Transverse colon (tissue), 4 donors: ENCODE results near the gene SMIM22. TPM values are rescaled to one million over a fixed set of nuclear protein-coding genes. Genes with fewer than 3 reads are reported as not detected.
A peak's percentile ranks its signal among the peaks of the same experiment; 100 is the strongest.

Experiments
- DNase-seq: peaks from one replicate; pipeline ENCODE4 v3.0.0-alpha.2; 2019
- H3K27ac ChIP-seq, 4 donors: fragments of 200-600 bp; sonication (generic); 2 replicates each; pipeline ENCODE4 v1.5.1; 2016 to 2018; ENCODE audit warnings: inconsistent platforms in 4 of 4
- H3K27me3 ChIP-seq: fragments of 200-600 bp; sonication (generic); 2 replicates; pipeline ENCODE4 v1.5.1; 2017; ENCODE audit warnings: inconsistent platforms
- H3K36me3 ChIP-seq, 4 donors: fragments of 200-600 bp; sonication (generic); 2 replicates each; pipeline ENCODE4 v1.5.1; 2017 to 2019; ENCODE audit warnings: inconsistent platforms in 4 of 4
- H3K4me1 ChIP-seq, 4 donors: fragments of 200-600 bp; sonication (generic); 2 replicates each; pipeline ENCODE4 v1.5.1; 2017 to 2020; ENCODE audit warnings: inconsistent platforms in 4 of 4
- H3K4me3 ChIP-seq, 4 donors: fragments of 200-600 bp; sonication (generic); 1 replicate in 1 of 4; 2 replicates in 3 of 4; pipeline versions ENCODE4 v1.5.1 to v1.6.1; 2017 to 2019; ENCODE audit warnings: inconsistent platforms in 4 of 4
- H3K9me3 ChIP-seq, 2 donors: fragments of 200-600 bp; sonication (generic); 2 replicates each; pipeline ENCODE4 v1.5.1; 2017 to 2019; ENCODE audit warnings: inconsistent platforms in 2 of 2
- EP300 ChIP-seq: sonication (generic); formaldehyde crosslinking; IDR thresholded peaks from one replicate; pipeline ENCODE4 v1.6.1; 2017; ENCODE audit warnings: antibody characterized with exemption, low read depth
- POLR2A ChIP-seq: fragments of 450-650 bp; IDR thresholded peaks from one replicate; pipeline ENCODE4 v1.6.1; 2016; ENCODE audit warnings: antibody characterized with exemption, mild to moderate bottlenecking, moderate library complexity
- POLR2AphosphoS5 ChIP-seq, 3 donors: sonication (generic); formaldehyde crosslinking; IDR thresholded peaks; one replicate each; pipeline ENCODE4 v1.6.1; 2016; ENCODE audit warnings: antibody characterized with exemption in 3 of 3
- WGBS, 2 donors: methylation state at CpG; one replicate each; pipeline ENCODE4 v1.1.5; 2018; ENCODE audit warnings: low coverage in 1 of 2; 5-methylcytosine and 5-hydroxymethylcytosine counted together
- in situ Hi-C, 4 donors: fragments of 200-750 bp; cut with MboI; loops; one replicate each; pipeline versions ENCODE4 v1.15.0 to v1.15.1; 2017; ENCODE audit warnings: low sequenced_read_pairs in 3 of 4, low pct_ligation_motif_present in 1 of 4, low pct_unique_long_range_greater_than_20kb in 1 of 4
- intact Hi-C: fragments of 100-400 bp; cut with DNase I; formaldehyde crosslinking; loops from one replicate; pipeline ENCODE4 v1.15.1; 2023; ENCODE audit warnings: low total_unique reads
- total RNA-seq, 4 donors: library from RNA; depleted of rRNA; stranded (reverse); fragments of >200 nt; gene quantifications; one replicate each; pipeline ENCODE4 v1.1.0, GENCODE V29; 2016
- TF ChIP-seq, protein P1 (sequence below), 5 experiments: fragments of 200-600 bp in 3 of 5; fragments of 450-650 bp in 2 of 5; sonication (generic) in 3 of 5; IDR thresholded peaks; 1 replicate in 2 of 5; 2 replicates in 3 of 5; pipeline ENCODE4 v1.5.1; 2016 to 2017; ENCODE audit warnings: antibody characterized with exemption in 5 of 5, inconsistent platforms in 3 of 5, mild to moderate bottlenecking in 2 of 5, moderate library complexity in 1 of 5

The SMIM22 gene
- total RNA-seq, 4 donors from 2014 or later = 88.0 to 450 (median 252) TPM

DNA sequence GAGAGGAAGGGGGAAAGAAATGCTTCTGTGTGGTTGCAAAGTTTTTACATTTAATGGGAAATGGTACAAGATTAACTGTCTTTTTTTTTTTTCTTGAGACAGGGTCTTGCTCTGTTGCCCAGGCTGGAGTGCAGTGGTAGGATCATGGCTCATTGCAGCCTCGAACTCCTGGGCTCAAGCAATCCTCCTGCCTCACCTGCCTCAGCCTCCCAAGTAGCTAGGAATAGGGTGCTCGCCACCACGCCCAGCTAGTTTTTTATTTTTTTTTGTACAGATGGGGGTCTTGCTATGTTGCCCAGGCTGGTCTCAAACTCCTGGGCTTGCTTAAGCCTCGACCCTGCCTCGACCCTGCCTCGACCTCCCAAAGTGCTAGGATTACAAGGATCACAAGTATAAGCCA, 11.1 kb downstream of the SMIM22 start:
- TF ChIP-seq EP300 = no peak
- TF ChIP-seq POLR2A = no peak
- no peak for TF ChIP-seq POLR2AphosphoS5 (IDR thresholded peaks at IDR 0.05)
- TF ChIP-seq, protein P1, sequence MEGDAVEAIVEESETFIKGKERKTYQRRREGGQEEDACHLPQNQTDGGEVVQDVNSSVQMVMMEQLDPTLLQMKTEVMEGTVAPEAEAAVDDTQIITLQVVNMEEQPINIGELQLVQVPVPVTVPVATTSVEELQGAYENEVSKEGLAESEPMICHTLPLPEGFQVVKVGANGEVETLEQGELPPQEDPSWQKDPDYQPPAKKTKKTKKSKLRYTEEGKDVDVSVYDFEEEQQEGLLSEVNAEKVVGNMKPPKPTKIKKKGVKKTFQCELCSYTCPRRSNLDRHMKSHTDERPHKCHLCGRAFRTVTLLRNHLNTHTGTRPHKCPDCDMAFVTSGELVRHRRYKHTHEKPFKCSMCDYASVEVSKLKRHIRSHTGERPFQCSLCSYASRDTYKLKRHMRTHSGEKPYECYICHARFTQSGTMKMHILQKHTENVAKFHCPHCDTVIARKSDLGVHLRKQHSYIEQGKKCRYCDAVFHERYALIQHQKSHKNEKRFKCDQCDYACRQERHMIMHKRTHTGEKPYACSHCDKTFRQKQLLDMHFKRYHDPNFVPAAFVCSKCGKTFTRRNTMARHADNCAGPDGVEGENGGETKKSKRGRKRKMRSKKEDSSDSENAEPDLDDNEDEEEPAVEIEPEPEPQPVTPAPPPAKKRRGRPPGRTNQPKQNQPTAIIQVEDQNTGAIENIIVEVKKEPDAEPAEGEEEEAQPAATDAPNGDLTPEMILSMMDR (IDR thresholded peaks at IDR 0.05) = no peak
- H3K27me3 ChIP-seq = no peaks in the 10 kb centered on the region
- 89 to 100% methylated on average over 3 to 6 of the region's 6 CpGs for WGBS, 2 donors
- no peak for DNase-seq
- intact Hi-C loops = no loop called here
- H3K27ac ChIP-seq = no peak overlapping the region
- H3K4me3 ChIP-seq = no peak overlapping the region
- in situ Hi-C loops = no loop called here
- H3K36me3 ChIP-seq = peaks cover 0 to 48% (median 16%) of the 10 kb centered on the region in 4 donors
- peaks cover 4 to 20% (median 16%) of the 10 kb centered on the region in 4 donors for H3K4me1 ChIP-seq
- no peaks in the 10 kb centered on the region for H3K9me3 ChIP-seq

DNA sequence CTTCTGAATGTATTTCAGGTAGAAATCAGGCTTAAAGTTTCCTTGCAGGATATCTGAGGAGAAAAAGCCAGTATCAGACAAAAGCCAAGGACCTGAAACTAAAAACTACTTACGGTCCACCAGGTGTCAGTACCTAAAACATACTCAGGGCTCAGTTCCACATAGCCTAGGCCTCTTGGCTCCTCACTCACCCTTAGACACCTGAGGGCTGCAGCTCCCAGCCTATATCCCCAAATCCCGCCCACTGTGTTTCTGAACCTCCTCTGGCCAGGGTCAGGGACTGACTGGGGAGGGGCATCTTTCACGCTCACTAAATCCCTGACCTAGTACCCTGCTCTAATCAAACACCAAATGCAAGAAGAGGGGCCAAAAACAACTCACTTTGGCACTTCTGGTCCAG, 16.1 kb downstream of the SMIM22 start:
- no peaks in the 10 kb centered on the region for H3K27me3 ChIP-seq
- no peaks in the 10 kb centered on the region for H3K9me3 ChIP-seq
- intact Hi-C loops (no loop called here), in situ Hi-C loops (no loop called here)
- H3K36me3 ChIP-seq = peaks cover 0 to 56% (median 25%) of the 10 kb centered on the region in 4 donors
- H3K4me3 ChIP-seq = no peak overlapping the region
- H3K4me1 ChIP-seq = peaks cover 0 to 15% (median 0%) of the 10 kb centered on the region in 4 donors
- DNase-seq = no peak
- WGBS, 2 donors = 96% methylated on average over 3 of the region's 3 CpGs; no CpG with 5 or more reads in 1 of the 2 donors
- TF ChIP-seq POLR2AphosphoS5 (IDR thresholded peaks at IDR 0.05) (no peak), POLR2A (no peak), EP300 (no peak)
- TF ChIP-seq, protein P1 (IDR thresholded peaks at IDR 0.05) = no peak
- no peak overlapping the region for H3K27ac ChIP-seq

DNA sequence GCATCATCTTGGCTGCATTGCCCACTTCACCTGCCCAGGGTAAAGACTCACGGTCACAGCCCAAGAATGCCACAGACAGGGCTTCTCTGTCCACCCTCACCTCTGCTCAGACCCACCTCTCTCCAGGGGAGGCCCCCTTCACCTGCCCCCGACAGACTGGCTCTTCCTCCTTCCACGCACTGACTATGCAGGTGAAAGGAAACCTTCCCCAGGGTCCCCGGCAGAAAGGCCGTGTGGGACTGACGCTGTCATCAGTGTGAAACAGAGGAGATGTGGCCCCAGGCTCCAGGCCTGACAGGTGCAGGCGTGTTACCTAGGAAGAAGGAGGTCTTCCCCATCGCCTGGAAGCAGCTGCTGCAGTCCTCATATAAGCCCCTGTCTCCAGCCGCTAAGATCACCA, 16.6 kb downstream of the SMIM22 start:
- H3K4me3 ChIP-seq = no peak overlapping the region
- H3K9me3 ChIP-seq = no peaks in the 10 kb centered on the region
- intact Hi-C loops = no loop called here
- in situ Hi-C loops = no loop called here
- H3K36me3 ChIP-seq = peaks cover 0 to 59% (median 27%) of the 10 kb centered on the region in 4 donors
- H3K27me3 ChIP-seq = no peaks in the 10 kb centered on the region
- no peak for DNase-seq
- 91% methylated on average over 9 of the region's 9 CpGs; no CpG with 5 or more reads in 1 of the 2 donors for WGBS, 2 donors
- no peak for TF ChIP-seq POLR2AphosphoS5 (IDR thresholded peaks at IDR 0.05)
- TF ChIP-seq, protein P1 (IDR thresholded peaks at IDR 0.05) = no peak
- TF ChIP-seq EP300 = no peak
- no peak for TF ChIP-seq POLR2A
- no peak overlapping the region for H3K27ac ChIP-seq
- peaks cover 0 to 15% (median 0%) of the 10 kb centered on the region in 4 donors for H3K4me1 ChIP-seq

DNA sequence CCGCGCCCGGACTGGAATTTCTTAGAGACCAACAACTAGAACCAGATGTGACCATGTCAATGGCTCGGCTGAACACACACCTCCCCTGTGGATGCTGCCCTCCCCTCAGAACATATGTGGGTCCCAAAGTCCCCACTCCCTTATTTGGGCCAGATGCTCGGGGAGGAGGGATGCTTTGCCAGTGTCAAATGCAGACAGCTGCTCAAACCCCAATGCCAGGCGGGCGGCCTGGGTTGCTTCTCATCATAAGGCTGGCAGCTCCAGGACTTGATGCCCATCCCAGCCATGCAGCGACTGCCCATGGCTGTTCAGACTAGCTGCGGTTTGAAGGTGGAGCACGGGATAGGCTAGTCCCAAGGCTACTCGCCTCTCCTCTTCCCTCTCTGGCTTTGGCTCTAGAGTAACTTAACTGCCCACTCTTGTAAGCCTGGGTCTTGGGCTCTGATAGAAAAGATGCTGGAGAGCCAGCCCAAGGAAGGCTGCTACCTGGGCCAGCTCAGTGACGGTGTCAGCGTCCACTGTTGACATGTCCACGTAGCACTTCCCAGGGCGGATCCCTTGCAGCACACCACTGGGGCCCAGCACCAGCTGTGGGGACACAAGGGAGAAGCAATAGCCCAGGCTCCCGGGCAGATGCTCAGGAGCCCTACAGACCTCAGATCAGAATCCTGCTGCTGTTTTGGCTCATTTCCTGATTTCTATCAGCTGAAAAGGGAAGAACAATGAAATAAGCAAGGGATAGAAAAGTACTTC, 18.3 kb downstream of the SMIM22 start:
- H3K9me3 ChIP-seq = no peaks in the 10 kb centered on the region
- H3K27ac ChIP-seq = peak overlapping the region; percentile 48 to 64 (median 54)
- in situ Hi-C loops = no loop called here
- no peak for DNase-seq
- no peak for TF ChIP-seq EP300
- TF ChIP-seq, protein P1 (IDR thresholded peaks at IDR 0.05) = no peak
- no peak for TF ChIP-seq POLR2A
- TF ChIP-seq POLR2AphosphoS5 (IDR thresholded peaks at IDR 0.05) = no peak
- 93 to 100% methylated on average over 1 to 16 of the region's 16 CpGs for WGBS, 2 donors
- peaks cover 0 to 59% (median 26%) of the 10 kb centered on the region in 4 donors for H3K36me3 ChIP-seq
- H3K4me1 ChIP-seq = peaks cover 0 to 15% (median 0%) of the 10 kb centered on the region in 4 donors
- H3K27me3 ChIP-seq = no peaks in the 10 kb centered on the region
- intact Hi-C loops = no loop called here
- no peak overlapping the region for H3K4me3 ChIP-seq
